ENCODE measurements around the gene NDUFS3.
"Not testable (repeated sequence)": the region's sequence is repeated elsewhere in the genome, so short reads cannot be mapped to it uniquely, and the experiment has no call there.

Gene NDUFS3

DNA sequence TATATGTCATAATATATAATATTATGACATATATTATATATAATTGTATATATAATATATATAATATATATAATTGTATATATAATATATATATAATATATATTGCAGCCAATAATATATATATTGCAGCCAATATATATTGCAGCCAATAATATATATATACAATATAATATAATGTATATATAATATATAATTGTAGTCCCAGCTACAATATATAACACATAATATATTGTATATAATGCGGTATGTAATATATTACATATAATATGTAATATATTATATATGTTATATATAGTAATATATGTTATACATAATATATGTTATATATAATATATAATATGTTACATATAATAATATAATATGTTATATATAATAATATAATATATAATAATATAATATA is 20.2 kb upstream of the NDUFS3 start:
- Histone ChIP-seq H3K36me3 (ENCODE audit: insufficient read depth, low read length) (no peaks in the 10 kb centered on the region), H3F3A (ENCODE audit: insufficient read depth, low read length) (peaks cover 8% of the 10 kb centered on the region; the same call in 1 of the 2 replicates), H3K79me2 (ENCODE audit: insufficient read depth, low read length) (no peaks in the 10 kb centered on the region), H3K4me1 (ENCODE audit: insufficient read depth, low read length, severe bottlenecking) (peaks cover 4% of the 10 kb centered on the region), H3K9me2 (ENCODE audit: low read depth, low read length) (no peaks in the 10 kb centered on the region), H3K9ac (ENCODE audit: low read length) (no peak overlapping the region), H3K4me3 (ENCODE audit: low read depth, low read length, poor library complexity, severe bottlenecking) (no peak overlapping the region), H3K27me3 (ENCODE audit: insufficient read depth, low read length) (no peaks in the 10 kb centered on the region), H3K4me2 (ENCODE audit: low read length) (no peak overlapping the region), H2AFZ (ENCODE audit: low read length) (no peak overlapping the region), H4K20me1 (ENCODE audit: insufficient read depth, low read length) (no peaks in the 10 kb centered on the region), H3K9me3 (ENCODE audit: low read length) (no peaks in the 10 kb centered on the region), H3K27ac (ENCODE audit: low read depth, low read length, poor library complexity, severe bottlenecking) (no peak overlapping the region)
- TF ChIP-seq EZH2 (IDR thresholded peaks at IDR 0.05; ENCODE audit: borderline replicate concordance, low read length), result no peak
- TF ChIP-seq, protein P1, sequence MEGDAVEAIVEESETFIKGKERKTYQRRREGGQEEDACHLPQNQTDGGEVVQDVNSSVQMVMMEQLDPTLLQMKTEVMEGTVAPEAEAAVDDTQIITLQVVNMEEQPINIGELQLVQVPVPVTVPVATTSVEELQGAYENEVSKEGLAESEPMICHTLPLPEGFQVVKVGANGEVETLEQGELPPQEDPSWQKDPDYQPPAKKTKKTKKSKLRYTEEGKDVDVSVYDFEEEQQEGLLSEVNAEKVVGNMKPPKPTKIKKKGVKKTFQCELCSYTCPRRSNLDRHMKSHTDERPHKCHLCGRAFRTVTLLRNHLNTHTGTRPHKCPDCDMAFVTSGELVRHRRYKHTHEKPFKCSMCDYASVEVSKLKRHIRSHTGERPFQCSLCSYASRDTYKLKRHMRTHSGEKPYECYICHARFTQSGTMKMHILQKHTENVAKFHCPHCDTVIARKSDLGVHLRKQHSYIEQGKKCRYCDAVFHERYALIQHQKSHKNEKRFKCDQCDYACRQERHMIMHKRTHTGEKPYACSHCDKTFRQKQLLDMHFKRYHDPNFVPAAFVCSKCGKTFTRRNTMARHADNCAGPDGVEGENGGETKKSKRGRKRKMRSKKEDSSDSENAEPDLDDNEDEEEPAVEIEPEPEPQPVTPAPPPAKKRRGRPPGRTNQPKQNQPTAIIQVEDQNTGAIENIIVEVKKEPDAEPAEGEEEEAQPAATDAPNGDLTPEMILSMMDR (IDR thresholded peaks at IDR 0.05; ENCODE audit: low read length), result no peak

DNA sequence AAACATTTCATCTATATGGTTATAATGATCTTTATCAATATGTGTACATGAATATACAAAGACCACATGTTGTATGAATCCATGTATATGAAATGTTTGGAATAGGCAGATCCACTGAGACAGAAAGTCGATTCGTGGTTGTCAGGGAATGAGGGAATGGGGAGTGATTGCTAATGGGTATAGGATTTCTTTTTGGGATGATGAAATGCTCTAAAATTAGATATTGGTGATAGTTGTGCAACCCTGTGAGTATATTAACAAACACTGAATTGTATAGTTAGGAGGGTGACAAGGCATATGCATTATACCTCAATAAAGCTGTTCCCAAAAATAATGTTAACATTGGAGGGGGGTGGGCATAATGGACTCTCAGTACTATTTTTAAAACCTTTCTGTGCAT is 18.4 kb upstream of the NDUFS3 start:
- Histone ChIP-seq H2AFZ (ENCODE audit: low read length) (no peak overlapping the region), H3K4me1 (ENCODE audit: insufficient read depth, low read length, severe bottlenecking) (peaks cover 11% of the 10 kb centered on the region), H3K27me3 (ENCODE audit: insufficient read depth, low read length) (no peaks in the 10 kb centered on the region), H3K4me2 (ENCODE audit: low read length) (no peak overlapping the region), H3K36me3 (ENCODE audit: insufficient read depth, low read length) (no peaks in the 10 kb centered on the region), H3K9ac (ENCODE audit: low read length) (no peak overlapping the region), H3K79me2 (ENCODE audit: insufficient read depth, low read length) (0 out of 2 replicates have a peak, but pooled peaks cover 4% of the 10 kb centered on the region), H3K27ac (ENCODE audit: low read depth, low read length, poor library complexity, severe bottlenecking) (no peak overlapping the region), H3K9me3 (ENCODE audit: low read length) (no peaks in the 10 kb centered on the region), H4K20me1 (ENCODE audit: insufficient read depth, low read length) (no peaks in the 10 kb centered on the region), H3K4me3 (ENCODE audit: low read depth, low read length, poor library complexity, severe bottlenecking) (no peak overlapping the region), H3F3A (ENCODE audit: insufficient read depth, low read length) (0 out of 2 replicates have a peak, but pooled peaks cover under 1% of the 10 kb centered on the region), H3K9me2 (ENCODE audit: low read depth, low read length) (no peaks in the 10 kb centered on the region)
- TF ChIP-seq EZH2 (IDR thresholded peaks at IDR 0.05; ENCODE audit: borderline replicate concordance, low read length), result no peak
- TF ChIP-seq, protein P1 (IDR thresholded peaks at IDR 0.05; ENCODE audit: low read length), result no peak

DNA sequence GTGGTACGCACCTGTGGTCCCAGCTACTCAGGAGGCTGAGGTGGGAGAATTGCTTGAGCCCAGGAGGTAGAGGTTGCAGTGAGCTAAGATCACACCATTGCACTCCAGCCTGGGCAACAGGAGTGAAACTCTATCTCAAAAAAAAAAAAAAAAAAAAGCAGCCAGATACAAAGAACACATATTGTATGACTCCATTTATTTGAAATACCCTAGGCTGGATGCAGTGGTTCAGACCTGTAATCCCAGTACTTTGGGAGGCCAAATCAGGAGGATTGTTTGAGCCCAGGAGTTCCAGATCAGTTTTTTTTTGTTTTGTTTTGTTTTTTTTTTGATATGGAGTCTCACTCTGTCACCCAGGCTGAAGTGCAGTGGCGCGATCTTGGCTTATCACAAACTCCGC is 16.5 kb upstream of the NDUFS3 start:
- H3K36me3 ChIP-seq (ENCODE audit: insufficient read depth, low read length); H4K20me1 ChIP-seq (ENCODE audit: insufficient read depth, low read length); H2AFZ ChIP-seq (ENCODE audit: low read length); H3K27me3 ChIP-seq (ENCODE audit: insufficient read depth, low read length); H3K9ac ChIP-seq (ENCODE audit: low read length); H3F3A ChIP-seq (ENCODE audit: insufficient read depth, low read length); H3K4me3 ChIP-seq (ENCODE audit: low read depth, low read length, poor library complexity, severe bottlenecking); H3K27ac ChIP-seq (ENCODE audit: low read depth, low read length, poor library complexity, severe bottlenecking); H3K9me2 ChIP-seq (ENCODE audit: low read depth, low read length); H3K4me2 ChIP-seq (ENCODE audit: low read length); H3K9me3 ChIP-seq (ENCODE audit: low read length): not testable (repeated sequence)
- H3K4me1 ChIP-seq (ENCODE audit: insufficient read depth, low read length, severe bottlenecking), result peaks cover 23% of the 10 kb centered on the region
- peaks cover 21% of the 10 kb centered on the region for H3K79me2 ChIP-seq (ENCODE audit: insufficient read depth, low read length)

DNA sequence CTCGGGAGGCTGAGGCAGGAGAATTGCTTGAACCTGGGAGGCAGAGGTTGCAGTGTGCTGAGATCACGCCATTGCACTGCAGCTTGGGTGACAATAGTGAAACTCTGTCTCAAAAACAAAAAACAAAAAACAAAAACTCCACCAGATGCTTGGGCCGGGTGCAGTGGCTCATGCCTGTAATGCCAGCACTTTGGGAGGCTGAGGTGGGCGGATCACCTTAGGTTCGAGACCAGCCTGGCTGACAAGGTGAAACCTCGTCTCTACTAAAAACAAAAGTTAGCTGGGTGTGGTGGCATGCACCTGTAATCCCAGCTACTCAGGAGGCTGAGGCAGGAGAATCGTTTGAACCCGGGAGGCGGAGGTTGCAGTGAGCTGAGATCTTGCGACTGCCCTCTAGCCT is 14.5 kb upstream of the NDUFS3 start:
- Histone ChIP-seq H3K4me1 (ENCODE audit: insufficient read depth, low read length, severe bottlenecking) (peaks cover 23% of the 10 kb centered on the region), H3K9ac (ENCODE audit: low read length) (peak overlapping the region; percentile 86), H3K4me2 (ENCODE audit: low read length) (peak overlapping the region; percentile 93), H3K4me3 (ENCODE audit: low read depth, low read length, poor library complexity, severe bottlenecking) (peak overlapping the region; percentile 87), H3K79me2 (ENCODE audit: insufficient read depth, low read length) (peaks cover 21% of the 10 kb centered on the region)
- not testable (repeated sequence) for H3K9me3 ChIP-seq (ENCODE audit: low read length); H3K36me3 ChIP-seq (ENCODE audit: insufficient read depth, low read length); H3K27ac ChIP-seq (ENCODE audit: low read depth, low read length, poor library complexity, severe bottlenecking); H2AFZ ChIP-seq (ENCODE audit: low read length); H3K9me2 ChIP-seq (ENCODE audit: low read depth, low read length); H3K27me3 ChIP-seq (ENCODE audit: insufficient read depth, low read length); H3F3A ChIP-seq (ENCODE audit: insufficient read depth, low read length); H4K20me1 ChIP-seq (ENCODE audit: insufficient read depth, low read length)
